ENCODE data around the gene SARDH.
"Not testable (repeated sequence)": the region's sequence is repeated elsewhere in the genome, so short reads cannot be mapped to it uniquely, and the experiment has no call there.

SARDH gene

DNA sequence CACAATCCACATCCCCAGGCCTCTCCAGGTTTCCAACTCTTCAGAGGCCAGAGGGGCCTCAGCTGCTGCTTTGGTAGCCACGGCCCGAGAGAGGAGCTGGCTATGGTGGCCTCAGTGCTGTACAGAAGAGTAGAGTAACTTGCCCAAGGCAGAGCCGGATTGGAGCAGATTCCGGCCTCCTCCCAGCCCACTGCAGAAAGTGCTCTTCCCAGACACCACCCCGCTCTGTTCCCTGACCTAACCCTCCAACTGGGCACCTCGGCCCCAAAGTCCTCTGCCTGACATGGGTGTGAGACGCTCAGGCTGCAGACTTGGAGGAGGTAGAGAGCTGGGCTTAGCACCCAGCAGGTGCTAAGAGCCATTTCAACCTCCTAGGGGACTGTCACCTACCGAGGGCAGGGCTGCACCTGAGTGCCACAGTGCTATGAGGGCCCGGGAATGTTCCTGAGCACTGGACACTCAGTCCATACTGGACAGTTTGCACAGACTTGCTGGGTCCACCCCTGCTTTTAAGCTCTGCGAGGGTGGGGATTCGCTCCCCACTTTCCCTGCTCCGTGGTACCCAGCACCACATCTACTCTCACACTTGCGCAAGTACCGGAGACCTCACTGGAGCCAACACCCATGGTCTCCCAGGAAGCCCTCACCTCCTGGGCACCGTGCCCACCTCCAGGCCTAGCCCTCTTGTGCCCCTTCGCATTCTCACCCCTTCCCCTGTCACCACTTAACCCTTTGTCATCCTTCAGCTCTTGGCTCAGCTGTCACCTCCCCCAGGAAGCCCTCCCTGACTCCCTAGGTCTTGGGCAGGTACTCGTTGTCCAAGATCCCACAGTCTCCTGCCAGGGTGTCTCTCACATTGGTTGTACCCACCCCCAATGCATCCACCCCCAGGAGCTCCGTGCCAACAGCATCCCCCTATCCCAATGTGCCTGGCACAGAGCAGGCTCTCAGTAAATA lies 52.2 kb downstream of the SARDH start:
- no peak for DNase-seq (ENCODE audit: low read depth, low spot score)

DNA sequence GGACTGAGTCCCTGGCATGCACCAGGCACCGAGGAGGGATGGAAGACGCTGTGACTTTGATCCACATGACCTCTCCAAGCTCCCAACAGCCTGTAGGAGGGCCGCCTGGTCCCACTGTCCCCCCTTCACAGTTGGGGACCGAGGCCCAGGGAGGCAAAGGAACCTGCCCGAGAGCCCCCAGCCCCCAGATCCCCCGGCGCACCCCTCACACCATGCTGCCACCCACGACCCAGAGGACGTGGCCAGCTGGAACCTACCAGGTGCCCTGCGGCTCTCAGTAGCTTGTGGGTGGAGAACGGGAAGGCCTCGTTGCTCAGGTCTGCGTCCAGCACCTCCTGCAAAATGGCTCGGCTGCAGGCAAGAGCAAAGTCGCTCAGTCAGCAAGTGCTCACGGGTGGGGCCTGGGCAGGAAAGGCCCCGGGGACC lies 53.2 kb downstream of the SARDH start:
- no peak for DNase-seq (ENCODE audit: low read depth, low spot score)

DNA sequence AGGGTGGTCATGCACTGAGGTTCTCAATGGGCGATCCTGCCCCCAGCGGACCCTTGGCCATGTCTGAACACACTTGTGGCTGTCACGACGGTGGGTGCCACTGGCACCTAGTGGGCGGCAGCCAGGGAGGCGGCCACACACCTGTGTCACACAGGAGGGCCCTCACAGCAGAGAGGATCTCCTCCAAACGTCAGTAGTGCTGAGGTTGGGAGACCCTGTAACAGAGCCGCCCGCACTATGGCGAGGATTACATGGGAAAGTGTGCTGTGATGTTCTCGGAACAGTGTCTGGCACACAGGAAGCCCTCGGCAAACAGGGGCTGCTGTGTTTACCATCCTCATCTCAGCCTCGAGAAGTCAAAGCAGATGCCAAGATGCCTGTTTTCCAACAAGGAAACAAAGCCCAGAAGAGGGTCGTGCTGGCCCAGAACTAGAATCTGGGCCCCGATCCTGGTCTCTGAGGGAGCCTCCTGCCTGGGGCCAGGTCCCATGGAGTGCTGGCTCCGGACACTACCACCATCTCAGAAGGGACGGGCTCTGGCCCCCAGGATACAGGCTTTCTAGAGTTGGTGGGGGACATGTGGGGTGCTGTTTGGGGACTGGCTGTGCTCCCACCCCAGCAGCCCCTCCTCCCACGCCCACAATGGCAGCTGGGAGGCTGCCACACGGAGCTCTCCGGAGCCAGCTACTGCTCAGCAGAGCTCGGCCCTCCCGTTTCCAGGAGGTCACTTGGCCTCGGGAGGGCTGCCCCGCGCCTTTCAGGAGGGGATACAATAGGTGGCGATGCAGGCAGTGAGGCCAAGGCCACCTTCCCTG lies 53.8 kb downstream of the SARDH start:
- no peak for DNase-seq (ENCODE audit: low read depth, low spot score)

DNA sequence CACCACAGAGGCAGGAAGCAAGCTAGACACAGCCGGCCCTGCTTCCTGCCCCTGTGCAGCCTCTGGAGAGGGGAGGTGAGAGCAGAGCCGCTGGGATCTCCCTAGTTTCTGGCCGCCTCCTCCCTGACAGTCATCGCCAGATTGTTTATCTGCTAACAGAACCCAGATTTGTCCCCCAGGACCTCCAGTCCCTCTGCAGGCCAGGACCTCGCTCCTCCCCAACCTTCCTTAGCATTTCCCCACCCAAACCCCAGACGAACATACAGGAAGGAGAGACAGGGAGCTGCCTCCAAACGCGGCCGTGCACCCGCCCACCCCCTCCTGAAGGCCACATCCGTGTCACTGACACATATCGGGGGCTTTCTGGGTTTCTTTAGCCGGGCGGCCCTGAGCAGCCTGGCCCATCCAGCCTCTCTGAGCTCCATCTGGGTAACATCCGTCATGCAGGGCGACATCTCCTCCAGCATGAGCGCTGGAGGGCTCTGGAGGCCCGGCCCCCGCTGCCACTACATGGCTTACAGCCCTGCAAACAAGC lies 54.5 kb downstream of the SARDH start:
- DNase-seq (ENCODE audit: low read depth, low spot score), result peak; percentile 12

DNA sequence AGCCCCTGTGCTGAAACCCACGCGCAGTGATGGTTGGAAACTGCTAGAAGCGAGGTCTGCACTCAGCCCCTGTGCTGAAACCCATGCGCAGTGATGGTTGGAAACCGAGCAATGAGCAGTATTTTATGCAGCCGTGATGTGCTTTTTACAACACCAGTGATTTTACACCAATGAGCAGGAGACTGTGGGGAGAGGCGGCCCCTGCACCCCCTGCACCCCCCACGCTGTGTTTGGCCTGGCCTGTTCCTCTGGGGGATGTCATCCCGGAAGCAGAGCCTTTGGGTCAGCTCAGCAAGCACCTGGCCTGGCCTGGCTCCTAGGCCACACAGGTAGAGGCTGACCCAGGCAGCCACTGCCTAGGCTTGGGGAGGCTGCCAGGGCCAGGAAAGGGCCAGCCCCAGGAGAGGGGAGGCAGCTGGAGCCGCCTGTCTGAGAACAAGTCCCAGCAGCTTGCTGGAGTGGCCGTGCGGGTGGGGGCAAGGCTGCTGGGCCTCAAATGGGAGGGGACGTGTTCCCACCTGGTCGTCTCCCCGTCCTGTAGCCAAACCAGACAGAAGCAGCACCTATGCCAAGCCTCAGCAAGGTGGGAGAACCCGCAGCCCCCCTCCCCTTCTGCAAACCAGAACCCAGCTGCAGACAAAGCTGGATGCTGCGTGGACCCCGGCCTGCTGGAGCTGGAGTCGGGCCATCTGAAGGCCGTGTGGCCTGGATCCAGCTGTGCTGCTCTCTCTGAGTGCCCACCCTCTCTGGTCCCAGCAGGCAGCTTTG lies 55.1 kb downstream of the SARDH start:
- DNase-seq (ENCODE audit: low read depth, low spot score), result no peak

DNA sequence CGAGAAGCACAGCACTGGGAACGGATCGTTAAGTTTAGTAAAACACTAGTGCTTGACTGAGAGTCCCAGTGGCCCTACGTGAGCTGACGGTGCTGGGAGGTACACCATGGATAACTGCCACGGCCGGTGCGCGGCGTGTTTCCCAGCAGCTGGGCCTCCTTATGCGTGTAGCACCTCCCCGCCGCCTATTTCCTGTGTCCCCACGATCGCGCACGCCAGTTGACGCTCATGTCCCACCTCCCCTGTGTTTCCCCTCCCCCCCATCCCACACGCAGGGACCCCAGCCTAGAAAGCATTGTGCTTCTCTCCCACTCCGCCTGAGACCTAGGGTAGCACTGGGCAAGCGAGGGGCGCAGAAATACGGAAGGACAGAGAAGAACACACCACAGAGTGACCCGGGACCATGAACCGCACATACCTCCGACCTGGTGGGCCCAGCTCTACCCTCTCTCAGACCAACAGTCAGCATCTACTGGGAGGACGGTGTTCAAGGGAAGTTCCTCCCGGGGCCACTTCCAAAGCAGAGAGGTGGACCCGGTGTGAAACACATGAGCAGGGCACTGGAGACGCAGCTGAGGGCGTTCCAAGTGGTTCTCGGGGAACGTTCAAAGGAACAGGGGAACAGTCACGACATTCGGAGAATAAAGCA lies 56.4 kb downstream of the SARDH start:
- no peak for DNase-seq (ENCODE audit: low read depth, low spot score)

DNA sequence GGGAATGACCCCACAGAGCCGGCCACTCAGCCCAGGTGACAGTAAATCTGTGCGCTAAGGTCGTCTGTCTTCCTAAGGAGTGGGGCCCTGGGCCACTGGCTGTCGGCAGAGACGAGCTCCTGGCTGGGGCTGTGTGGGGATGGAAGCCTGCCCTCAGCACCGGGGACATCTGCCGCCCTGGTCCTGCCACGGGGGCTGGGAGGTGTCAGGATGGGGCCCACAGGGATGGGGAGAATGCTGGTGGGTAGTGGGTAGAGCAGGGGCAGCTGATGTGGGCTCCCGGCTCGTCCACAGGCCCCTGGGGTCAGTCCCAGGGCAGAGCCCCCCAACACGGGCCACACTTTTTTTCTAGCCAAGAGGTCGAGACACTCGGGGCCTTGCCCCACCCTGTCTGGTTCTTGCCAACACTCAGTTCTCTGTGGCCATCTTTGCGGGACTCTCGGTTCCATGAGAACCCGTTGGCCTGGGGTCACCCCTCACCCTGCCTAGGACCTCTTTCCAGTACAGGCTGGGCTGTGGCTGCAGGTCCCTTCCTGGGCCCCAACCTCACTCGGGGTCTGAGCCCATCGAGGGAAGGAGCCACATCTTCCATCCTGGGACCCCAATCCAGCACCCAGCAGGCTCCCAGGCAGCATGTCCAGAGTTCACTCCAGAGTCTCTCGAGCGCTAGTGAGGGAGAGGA lies 57.0 kb downstream of the SARDH start:
- no peak for DNase-seq (ENCODE audit: low read depth, low spot score)

DNA sequence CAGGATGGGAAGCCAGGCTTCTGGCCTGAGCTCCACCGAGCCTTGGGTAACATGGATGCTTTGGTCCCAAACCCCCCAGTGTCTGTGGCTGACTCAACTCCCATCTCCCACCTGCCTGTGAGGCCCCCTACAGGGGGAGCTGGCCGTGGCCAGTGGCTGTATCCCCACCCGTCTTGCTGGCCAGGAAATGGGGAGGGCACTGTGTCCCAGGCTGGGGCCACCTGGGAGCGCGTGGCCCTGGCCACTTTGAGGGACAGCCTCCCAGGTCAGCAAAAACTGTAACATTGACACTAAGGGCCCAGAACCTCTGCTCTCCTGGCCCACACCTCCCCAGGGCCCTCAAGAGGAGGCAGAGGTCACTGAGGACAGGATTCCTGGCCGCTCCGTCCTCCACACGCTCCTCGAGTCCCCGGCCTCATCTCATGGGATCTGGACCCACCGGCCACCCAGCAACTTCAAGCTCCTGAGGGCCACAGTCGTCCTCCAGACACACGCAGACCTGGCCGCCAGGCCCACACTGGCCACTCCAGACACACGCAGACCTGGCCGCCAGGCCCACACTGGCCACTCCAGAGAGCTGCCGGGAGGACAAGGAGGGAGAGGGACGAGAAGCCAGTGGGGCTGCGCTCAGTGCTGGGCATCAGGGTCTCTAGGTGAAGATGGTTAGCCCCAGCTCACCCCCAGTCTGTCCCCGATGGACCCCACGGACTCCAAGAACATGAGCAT lies 57.7 kb downstream of the SARDH start:
- DNase-seq (ENCODE audit: low read depth, low spot score), result no peak

DNA sequence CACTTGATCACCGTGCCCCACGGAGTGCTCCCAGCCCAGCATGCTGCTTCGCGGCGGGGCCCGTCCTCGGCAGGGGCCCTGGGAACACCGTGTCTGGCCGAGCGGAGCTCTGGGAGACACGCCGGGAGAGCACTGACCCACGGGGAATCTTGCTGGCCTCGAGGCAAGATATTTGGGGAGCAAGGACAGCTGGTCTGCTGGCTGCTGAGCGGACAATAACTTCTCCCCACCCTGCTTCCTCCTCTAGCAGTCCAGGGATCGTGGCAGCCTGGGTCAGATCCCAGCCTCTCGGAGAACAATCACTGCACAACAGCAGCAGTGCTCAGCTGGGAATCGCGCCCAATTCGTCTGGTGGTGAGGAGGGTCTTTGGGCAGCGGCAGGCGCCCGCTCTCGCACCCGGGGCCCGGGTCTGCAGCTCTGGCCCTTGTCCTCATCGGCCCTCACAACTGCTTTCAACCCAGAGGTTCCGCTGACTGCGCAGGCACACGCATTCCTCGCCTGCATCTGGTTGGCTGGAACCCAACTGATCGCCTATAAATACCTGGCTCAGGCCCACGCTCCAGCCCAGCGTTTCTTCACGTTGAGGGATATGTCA lies 58.6 kb downstream of the SARDH start:
- no peak for DNase-seq (ENCODE audit: low read depth, low spot score)

DNA sequence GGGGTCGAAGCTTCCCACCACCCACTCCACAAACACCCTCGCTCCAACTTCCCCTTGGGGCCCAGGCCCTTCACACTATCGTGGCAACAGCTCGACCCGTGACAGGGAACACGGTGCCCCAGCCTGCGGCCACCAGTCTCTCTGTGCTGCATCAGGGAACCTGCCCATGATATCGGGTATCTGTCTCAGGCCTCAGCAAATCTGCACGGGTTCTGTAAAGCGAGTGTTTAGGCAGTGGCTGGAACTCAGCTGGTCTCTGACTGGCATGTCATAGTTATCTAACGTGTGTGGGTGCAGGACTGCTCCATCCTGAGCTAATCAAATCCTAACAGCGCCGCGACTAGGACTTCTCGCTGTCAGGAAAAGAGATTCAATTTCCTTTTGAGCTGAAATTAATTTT lies 59.1 kb downstream of the SARDH start:
- DNase-seq (ENCODE audit: low read depth, low spot score), result no peak

DNA sequence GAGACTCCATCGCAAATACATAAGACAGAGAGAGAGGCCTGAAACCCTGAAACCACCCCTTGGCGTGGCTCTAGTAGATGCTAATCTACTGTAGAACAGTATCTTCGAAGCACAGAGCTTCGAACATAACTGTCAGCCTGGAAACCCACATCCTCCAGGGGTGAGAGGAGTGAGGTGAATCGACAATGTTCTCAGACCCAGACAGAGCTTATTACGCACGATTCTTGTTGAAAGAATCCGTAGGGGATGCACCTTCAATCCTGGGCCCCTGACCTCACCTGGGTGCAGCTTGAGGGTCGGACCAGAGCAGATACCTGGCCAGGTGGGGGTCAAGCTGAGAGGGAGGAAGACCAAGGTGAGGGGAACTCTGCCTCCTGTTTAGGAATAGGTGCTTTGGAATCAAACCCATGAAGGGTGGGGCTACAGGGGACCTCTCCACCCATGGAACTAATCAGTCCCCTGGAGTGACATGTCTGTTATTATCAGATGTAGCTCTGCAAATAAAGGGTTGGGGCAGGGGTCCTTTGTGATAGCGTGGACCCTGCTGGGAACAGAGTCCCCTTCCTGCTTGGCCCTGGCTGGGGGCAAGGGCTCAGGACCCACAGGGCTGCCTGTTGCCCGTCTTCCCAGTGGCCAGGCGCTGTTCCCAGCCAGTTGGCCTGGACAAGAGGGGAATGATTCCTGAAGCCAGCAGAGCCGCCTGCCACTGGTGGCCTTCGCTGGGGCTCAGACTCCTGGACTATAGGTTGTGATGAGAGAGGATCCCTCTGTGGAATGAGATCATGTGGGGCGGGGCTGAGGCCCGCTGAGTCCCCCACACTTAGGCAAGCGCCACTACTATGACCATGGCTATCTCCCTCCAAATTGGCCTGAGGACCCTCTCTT lies 60.8 kb downstream of the SARDH start:
- DNase-seq (ENCODE audit: low read depth, low spot score), result no peak

DNA sequence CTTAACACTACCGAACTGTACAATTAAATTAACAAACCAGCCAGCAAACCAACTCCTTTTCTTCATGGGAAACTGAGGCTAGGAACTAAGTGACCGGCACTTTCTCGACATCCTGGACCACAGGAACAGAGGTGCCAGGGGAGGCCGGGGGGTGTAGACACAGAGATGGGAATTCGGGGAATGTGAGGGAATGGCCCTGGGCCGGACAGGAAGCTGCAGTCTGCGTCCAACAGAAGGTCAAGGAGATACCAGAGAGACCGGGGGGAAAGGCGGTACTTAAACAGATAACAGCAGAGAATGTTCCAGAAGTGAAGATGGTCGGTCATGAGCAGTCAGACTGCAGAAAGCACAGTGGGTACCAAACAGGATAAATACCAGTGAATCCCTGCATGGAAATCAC lies 61.7 kb downstream of the SARDH start:
- DNase-seq (ENCODE audit: low read depth, low spot score), result no peak

DNA sequence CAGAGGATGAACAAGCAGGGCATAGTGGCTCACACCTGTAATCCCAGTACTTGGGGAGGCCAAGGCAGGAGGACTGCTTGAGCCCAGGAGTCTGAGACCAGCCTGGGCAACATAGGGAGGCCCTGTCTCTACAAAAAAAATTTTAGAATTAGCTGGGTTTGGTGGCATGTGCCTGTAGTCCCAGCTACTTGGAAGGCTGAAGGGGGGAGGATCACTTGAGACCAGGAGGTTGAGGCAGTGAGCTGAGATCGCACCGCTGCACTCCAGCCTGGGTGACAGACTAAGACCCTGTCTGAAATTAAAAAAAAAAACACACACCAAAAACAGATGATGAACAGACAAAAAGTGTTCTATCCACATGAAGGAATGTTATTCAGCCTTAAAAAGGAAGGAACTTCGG lies 62.4 kb downstream of the SARDH start:
- DNase-seq (ENCODE audit: low read depth, low spot score), result not testable (repeated sequence)

DNA sequence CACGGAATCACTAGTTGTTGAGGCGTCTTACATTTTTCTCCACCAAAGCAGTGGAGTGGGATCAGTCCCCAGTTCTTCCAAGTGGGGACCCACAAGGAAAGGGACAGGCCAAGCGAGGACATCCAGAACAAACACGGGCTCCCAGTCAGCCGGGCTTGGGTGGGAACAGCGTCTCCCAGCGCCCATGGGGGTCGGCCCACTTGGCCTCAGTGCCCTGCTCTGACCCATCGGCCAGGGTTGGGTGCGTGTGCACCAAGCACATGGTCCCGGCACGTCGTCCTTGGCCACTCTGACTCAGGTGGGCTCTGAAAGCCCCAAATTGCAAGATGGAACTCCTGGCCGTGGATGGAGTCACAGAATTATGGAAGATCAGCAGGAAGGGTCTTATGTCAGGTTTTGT lies 64.1 kb downstream of the SARDH start:
- DNase-seq (ENCODE audit: low read depth, low spot score), result no peak

DNA sequence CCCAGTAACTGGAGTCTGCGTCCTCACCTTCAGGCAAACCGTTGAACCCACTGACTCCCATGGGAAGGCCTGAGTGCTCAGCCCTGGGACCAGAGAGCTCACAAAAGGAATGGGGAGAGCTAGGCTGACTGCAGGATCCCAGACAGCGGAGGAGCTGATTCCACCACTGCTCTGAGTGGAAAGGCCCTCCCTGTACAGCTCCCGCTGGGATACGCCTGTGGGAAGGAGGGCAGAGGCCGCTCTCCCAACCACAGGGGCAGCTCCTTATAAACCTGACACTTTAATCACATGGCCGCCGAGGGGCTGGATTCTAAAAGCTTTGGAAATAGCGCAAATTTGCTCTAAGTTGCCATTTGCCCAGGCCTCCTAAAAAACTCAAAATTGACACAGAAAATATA lies 64.9 kb downstream of the SARDH start:
- DNase-seq (ENCODE audit: low read depth, low spot score), result no peak

DNA sequence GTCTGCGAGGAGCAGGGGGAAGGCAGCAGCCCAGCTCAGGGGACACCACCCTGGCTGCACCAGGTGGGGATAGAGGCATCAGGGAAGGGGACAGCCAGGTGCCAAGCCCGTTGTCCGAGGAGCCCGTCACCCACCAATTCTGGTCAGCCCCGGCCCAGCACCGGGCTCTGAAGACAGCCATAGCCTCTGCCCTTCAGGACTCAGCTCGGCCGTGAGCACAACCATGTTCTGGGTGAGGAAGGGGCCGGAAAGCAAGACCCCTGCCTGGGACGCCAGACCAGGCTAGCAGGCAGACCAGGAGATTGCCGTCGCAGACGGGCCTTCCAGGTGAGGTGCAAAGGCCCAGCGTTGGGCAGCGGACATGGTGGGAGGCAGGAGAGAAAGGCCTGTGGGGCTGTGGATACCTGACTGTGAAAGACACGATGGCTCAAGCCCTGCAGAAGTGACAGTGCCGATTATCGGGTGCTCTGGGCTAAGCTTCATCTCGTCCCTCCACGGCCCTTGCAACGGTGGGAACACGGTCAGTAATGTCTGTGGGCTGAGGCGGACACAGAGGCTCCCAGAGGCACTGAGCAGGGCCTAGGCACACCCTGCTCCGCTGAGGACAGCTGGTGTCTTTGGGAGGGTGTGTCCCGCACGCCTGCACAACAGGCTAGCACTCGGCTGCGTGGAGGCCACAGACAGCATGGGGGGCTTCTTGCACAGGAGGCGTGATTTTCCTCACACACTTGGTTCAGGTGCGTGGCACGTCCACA lies 65.5 kb downstream of the SARDH start:
- no peak for DNase-seq (ENCODE audit: low read depth, low spot score)

DNA sequence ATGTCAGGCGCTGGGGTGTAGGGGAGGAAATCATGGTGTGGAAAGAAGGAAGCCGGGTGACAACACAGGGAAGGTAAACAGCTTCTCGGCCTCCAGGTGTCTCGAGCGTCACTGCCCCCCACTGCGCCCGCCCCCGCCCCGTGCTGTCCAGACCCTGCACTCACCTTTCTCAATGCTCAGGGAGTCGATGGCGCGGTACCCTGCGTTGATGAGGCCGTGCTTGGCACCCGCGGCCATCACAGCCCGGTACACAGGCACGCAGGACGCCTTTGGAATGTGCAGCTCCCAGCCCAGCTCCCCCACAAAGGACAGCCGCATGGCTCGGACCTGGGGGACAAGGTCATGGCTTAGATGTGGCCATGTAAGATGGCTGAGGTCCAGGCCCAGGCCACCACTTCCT lies 66.8 kb downstream of the SARDH start:
- DNase-seq (ENCODE audit: low read depth, low spot score), result no peak

DNA sequence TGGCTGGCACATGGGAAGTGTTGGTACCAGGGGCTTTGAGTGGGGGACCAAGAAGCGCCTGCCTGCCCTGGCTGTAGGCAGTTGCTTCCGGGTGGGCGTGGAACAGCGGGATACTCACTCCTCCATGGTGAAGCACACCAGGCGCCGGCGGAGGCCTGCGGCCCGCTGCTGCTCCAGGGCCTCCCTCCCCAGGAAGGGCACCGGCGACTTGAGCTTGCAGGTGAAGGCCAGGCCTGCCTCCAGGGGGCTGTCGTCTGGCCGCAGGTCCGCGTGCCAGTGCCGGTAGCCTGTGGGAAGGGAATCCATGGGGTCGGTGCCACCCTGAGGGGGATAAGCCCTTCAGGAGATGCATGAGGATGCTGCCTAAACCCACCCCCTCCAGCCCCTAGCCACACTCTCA lies 67.7 kb downstream of the SARDH start:
- DNase-seq (ENCODE audit: low read depth, low spot score), result no peak

Measured in activated naive CD8-positive, alpha-beta T cell treated with anti-CD3 and anti-CD28 coated beads, Interleukin-2, amount 50 U/mL, for 16 hours (primary cell).